Measurements from ENCODE around the gene PTH2.
"Not testable (repeated sequence)": the region's sequence is repeated elsewhere in the genome, so short reads cannot be mapped to it uniquely, and the experiment has no call there.

Gene PTH2, protein sequence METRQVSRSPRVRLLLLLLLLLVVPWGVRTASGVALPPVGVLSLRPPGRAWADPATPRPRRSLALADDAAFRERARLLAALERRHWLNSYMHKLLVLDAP

DNA sequence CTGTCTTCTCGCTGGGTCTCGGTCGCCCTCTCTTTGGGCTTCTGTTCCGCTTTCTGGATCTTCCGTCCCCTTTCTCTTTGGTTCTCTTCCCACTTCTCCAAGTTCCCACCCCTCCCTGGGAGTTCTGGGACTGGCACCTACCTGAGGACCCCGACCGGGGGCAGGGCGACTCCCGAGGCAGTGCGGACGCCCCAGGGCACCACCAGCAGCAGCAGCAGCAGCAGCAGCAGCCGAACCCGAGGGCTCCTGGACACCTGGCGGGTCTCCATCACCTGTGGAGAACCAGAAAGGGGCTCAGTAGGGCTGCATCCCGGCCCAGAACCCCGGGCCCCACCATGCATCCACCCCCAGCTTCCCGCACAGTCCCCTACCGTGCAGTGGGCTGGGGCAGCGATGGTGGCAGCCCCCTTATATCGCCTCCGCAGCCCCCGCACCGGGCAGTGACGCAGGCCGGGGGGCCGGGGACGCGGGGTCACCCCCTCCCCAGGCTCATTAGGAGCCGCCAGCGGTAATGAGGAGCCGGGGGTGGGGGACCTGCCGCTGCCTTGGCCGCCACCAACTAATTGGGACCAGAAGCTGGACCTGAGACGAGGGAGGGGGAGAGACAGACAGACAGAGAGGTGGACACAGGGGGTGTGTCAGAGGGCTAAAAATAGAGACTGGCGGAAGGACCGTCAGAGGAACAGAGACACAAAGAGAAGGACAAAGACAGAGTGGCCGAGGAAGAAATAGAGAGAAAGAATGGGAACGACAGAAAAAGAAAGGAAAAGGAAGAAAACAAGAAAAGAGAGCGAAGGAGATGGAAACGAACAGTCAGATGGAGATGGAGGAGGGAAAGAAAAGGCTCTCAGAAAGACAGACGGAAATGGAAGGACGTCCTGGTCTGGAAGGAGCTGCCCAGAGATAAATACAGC, at the start of gene PTH2:
Gene PTH2, minus strand, starts transcription at position 371 of the 914 bp plus-strand sequence. Its CDS starts 102 bp downstream, at position 269.
- DNase-seq (ENCODE audit: low spot score in 2 of 2), result no peak
- in situ Hi-C loops (cut with MboI; ENCODE audit: low sequenced_read_pairs), result no loop called here
- no peaks in the 10 kb centered on the region for H3K9me3 ChIP-seq
- peaks cover 77% of the 10 kb centered on the region for H3K27me3 ChIP-seq (ENCODE audit: low read depth)
- H3K36me3 ChIP-seq (replicated peaks), result no peaks in the 10 kb centered on the region
- H3K4me3 ChIP-seq, result no peak within 1 kb of the TSS
- peaks cover 9% of the 10 kb centered on the region for H3K4me1 ChIP-seq

DNA sequence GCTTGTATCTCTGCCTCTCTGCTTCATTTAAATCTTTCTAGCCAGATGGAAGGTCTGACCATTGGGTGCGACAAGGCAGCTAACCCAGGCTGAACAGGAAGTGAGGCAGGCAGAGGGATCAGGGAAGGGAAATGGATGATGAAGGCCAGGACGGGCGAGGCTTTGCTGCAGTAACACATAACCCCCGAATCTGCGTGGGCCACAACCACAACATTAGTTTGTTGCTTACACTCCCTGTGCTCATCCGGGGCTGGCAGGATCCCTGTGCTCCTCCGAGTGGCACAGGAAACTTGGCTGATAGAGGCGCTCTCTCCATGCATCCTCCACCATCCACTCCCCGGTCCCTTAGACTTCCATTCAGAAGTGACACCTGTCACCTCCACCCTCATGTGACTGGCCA, 49.7 kb upstream of the PTH2 start:
- in situ Hi-C loops (cut with MboI; ENCODE audit: low sequenced_read_pairs), result no loop called here
- Histone ChIP-seq H3K27me3 (ENCODE audit: low read depth) (0 out of 2 replicates have a peak, but pooled peaks cover 4% of the 10 kb centered on the region), H3K9me3 (no peaks in the 10 kb centered on the region), H3K4me3 (no peak overlapping the region), H3K4me1 (peaks cover 7% of the 10 kb centered on the region), H3K36me3 (replicated peaks) (peaks cover 6% of the 10 kb centered on the region; the same call in 1 of the 2 replicates)
- no peak for DNase-seq (ENCODE audit: low spot score in 2 of 2)

DNA sequence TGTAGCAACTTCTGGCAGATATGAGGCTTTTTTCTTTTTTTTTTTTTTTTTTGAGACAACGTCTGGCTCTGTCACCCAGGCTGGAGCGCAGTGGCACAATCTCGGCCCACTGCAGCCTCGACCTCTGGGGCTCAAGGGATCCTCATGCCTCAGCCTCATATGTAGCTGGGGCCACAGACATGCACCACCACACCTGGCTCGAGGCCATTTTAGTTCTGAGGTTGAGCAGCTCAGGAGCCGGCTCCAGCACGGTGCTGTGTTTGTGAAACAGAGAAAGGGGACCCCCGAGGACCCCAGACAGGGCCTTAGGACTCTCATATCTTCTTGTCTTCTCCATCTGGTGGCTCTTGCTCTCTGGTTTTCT, 47.4 kb upstream of the PTH2 start:
- Histone ChIP-seq H3K9me3 (no peaks in the 10 kb centered on the region), H3K4me3 (no peak overlapping the region), H3K4me1 (peaks cover 3% of the 10 kb centered on the region), H3K27me3 (ENCODE audit: low read depth) (0 out of 2 replicates have a peak, but pooled peaks cover 4% of the 10 kb centered on the region), H3K36me3 (replicated peaks) (peaks cover 6% of the 10 kb centered on the region; the same call in 1 of the 2 replicates)
- in situ Hi-C loops (cut with MboI; ENCODE audit: low sequenced_read_pairs), result no loop called here
- no peak for DNase-seq (ENCODE audit: low spot score in 2 of 2)

DNA sequence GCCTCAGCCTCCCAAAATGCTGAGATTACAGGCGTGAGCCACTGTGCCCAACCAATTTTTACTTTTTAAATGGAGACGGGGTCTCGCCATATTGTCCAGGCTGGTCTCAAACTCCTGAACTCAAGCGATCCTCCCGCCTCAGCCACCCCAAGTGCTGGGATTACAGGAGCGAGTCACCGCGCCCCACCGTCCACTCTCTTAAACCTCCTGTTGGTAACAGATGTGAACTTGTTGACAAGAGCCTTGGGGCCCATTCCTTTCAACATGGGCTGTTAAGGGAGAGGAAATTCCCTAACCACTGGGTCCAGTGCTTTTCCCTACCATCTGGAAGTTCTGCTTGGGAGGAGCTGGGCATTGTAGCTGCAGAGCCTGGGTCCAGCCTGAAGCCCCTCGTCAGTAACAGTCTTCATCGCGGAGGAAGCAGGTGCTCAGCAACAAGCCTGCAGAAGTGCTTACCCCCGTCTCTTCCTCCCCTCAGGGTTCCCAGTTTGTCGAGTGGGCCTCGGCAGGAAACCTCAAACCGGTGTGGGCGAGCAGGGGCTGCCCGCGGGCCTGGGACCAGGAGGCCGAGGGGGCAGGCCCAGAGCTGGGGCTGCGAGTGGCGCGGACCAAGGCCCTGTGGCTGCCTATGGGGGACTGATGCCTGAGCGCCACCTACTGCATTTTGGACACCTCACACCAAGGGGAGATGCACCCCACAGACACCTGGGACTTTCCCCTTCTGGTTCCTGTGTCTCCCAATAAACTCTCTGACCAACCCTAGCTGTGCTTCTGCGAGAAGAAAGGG, 46.8 kb upstream of the PTH2 start:
- H3K9me3 ChIP-seq, result no peaks in the 10 kb centered on the region
- in situ Hi-C loops (cut with MboI; ENCODE audit: low sequenced_read_pairs), result no loop called here
- peaks cover 3% of the 10 kb centered on the region for H3K4me1 ChIP-seq
- no peak overlapping the region for H3K4me3 ChIP-seq
- no peaks in the 10 kb centered on the region for H3K27me3 ChIP-seq (ENCODE audit: low read depth)
- peaks cover 6% of the 10 kb centered on the region; the same call in 1 of the 2 replicates for H3K36me3 ChIP-seq (replicated peaks)
- DNase-seq (ENCODE audit: low spot score in 2 of 2), result no peak

DNA sequence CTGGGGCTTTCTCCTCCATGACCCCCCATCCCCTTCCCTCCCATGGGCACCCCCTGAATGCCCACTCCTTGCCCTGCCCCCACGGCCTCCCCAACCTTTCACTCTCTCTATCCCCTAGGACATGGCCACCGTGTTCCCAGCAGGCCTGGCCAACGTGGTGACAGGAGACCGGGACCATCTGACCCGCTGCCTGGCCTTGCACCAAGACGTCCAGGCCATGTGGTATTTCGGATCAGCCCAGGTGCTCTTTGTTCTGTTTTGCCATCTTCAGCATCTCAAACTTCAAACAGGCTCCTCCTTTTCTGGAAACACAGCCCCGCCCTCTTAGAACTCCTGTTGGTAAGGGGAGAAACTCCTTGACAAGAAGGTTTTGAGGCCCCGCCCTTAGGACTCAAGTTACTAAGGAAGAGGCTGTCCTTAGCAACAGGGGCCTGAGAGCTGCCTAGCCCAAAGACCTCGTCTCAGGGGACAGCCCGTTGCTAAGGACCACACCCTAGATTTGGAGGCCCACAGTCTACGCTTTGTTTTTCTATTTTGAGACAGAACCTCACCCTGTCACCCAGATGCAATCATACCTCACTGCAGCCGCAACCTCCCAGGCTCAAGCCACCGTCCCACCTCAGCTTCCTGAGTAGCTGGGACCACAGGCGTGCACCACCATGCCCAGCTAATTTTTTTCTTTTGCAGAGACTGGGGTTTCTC, 45.7 kb upstream of the PTH2 start:
- Histone ChIP-seq H3K9me3 (no peaks in the 10 kb centered on the region), H3K4me1 (peaks cover 3% of the 10 kb centered on the region), H3K4me3 (no peak overlapping the region), H3K36me3 (replicated peaks) (peaks cover 6% of the 10 kb centered on the region; the same call in 1 of the 2 replicates), H3K27me3 (ENCODE audit: low read depth) (no peaks in the 10 kb centered on the region)
- in situ Hi-C loops (cut with MboI; ENCODE audit: low sequenced_read_pairs), result no loop called here
- DNase-seq (ENCODE audit: low spot score in 2 of 2), result peak; percentile 91 to 94

DNA sequence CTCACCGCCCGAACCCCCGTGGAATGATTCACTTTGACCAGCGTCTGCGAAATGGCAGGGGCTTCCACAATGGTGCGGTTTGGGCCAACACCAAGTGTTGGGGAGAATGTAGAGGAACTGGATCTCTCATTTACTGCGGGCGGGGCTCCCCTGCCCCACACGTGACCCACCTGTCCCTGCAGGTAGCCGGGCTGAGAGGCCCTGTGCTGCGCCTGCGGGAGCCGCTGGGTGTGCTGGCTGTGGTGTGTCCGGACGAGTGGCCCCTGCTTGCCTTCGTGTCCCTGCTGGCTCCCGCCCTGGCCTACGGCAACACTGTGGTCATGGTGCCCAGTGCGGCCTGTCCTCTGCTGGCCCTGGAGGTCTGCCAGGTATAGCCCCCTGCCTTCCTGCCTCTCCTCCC, 45.0 kb upstream of the PTH2 start:
- no peak for DNase-seq (ENCODE audit: low spot score in 2 of 2)
- no peak overlapping the region for H3K4me3 ChIP-seq
- in situ Hi-C loops (cut with MboI; ENCODE audit: low sequenced_read_pairs), result no loop called here
- no peaks in the 10 kb centered on the region for H3K27me3 ChIP-seq (ENCODE audit: low read depth)
- peaks cover 3% of the 10 kb centered on the region for H3K4me1 ChIP-seq
- peaks cover 6% of the 10 kb centered on the region; the same call in 1 of the 2 replicates for H3K36me3 ChIP-seq (replicated peaks)
- no peaks in the 10 kb centered on the region for H3K9me3 ChIP-seq

DNA sequence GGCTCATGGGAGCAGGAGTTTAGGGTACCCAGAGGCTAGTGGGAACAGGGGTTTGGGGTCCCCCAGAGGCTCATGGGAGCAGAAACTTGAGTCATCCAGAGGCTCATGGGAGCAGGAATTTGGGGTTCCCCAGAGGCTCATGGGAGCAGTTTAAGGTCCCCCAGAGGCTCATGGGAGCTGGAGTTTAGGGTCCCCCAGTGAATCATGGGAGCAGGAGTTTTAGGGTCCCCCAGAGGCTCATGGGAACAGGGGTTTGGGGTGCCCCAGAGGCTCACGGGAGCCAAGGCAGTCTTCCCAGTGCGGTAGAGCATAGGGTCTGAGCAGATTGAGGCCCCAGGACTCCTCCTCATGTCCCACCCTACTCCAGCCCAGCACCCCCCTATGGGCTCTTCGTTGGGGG, 42.1 kb upstream of the PTH2 start:
- Histone ChIP-seq H3K36me3 (replicated peaks) (peaks cover 6% of the 10 kb centered on the region; the same call in 1 of the 2 replicates), H3K4me1 (peaks cover 3% of the 10 kb centered on the region), H3K27me3 (ENCODE audit: low read depth) (no peaks in the 10 kb centered on the region), H3K9me3 (no peaks in the 10 kb centered on the region), H3K4me3 (no peak overlapping the region)
- no peak for DNase-seq (ENCODE audit: low spot score in 2 of 2)
- in situ Hi-C loops (cut with MboI; ENCODE audit: low sequenced_read_pairs), result no loop called here

DNA sequence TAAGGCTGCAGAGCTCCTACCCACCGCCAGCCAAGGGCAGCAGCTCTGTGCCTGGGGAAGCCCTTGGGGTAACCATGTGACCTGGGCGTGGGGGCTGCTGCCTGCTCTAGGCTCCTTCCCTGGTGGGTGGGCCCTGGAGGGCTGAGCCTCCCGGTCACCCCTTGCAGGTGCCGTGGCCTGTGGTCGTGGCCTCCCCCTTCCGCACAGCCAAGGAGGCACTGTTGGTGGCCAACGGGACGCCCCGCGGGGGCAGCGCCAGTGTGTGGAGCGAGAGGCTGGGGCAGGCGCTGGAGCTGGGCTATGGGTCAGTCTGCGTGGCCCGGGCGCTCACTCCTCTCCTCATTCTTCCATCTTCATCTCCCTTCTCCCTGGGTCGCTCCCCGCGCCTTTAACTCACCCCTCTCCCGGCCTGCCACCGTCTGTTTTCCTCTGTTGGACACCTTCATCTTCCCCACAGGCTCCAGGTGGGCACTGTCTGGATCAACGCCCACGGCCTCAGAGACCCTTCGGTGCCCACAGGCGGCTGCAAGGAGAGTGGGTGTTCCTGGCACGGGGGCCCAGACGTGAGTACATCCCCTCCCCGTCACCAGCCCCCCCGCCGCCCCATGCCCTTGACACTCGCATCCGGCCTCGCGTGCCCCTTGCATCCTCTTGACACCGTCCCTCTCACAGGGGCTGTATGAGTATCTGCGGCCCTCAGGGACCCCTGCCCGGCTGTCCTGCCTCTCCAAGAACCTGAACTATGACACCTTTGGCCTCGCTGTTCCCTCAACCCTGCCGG, 40.9 kb upstream of the PTH2 start:
- in situ Hi-C loops (cut with MboI; ENCODE audit: low sequenced_read_pairs), result no loop called here
- H3K36me3 ChIP-seq (replicated peaks), result no peaks in the 10 kb centered on the region; the same call in 1 of the 2 replicates
- no peak for DNase-seq (ENCODE audit: low spot score in 2 of 2)

DNA sequence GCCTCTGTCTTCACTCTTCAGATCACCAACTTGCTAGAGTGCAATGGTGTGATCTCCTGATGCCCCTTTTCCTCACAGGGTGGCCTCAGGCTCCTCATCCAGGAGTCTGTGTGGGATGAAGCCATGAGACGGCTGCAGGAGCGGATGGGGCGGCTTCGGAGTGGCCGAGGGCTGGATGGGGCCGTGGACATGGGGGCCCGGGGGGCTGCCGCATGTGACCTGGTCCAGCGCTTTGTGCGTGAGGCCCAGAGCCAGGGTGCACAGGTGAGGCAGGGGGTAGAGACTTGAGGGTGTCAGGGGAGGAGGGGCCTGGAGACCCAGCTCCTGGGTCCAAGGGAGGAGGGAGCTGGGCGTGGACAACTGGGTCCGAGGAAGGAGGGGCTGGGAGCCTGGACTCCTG, 39.3 kb upstream of the PTH2 start:
- H3K4me1 ChIP-seq, result no peaks in the 10 kb centered on the region
- no peak overlapping the region for H3K4me3 ChIP-seq
- in situ Hi-C loops (cut with MboI; ENCODE audit: low sequenced_read_pairs), result no loop called here
- no peaks in the 10 kb centered on the region for H3K27me3 ChIP-seq (ENCODE audit: low read depth)
- DNase-seq (ENCODE audit: low spot score in 2 of 2), result no peak
- no peaks in the 10 kb centered on the region; the same call in 1 of the 2 replicates for H3K36me3 ChIP-seq (replicated peaks)
- no peaks in the 10 kb centered on the region for H3K9me3 ChIP-seq

More for the DNA sequence above, 40.9 kb upstream of the PTH2 start:
- no peak overlapping the region for H3K4me3 ChIP-seq
- peaks cover 1% of the 10 kb centered on the region for H3K4me1 ChIP-seq
- no peaks in the 10 kb centered on the region for H3K9me3 ChIP-seq
- no peaks in the 10 kb centered on the region for H3K27me3 ChIP-seq (ENCODE audit: low read depth)

DNA sequence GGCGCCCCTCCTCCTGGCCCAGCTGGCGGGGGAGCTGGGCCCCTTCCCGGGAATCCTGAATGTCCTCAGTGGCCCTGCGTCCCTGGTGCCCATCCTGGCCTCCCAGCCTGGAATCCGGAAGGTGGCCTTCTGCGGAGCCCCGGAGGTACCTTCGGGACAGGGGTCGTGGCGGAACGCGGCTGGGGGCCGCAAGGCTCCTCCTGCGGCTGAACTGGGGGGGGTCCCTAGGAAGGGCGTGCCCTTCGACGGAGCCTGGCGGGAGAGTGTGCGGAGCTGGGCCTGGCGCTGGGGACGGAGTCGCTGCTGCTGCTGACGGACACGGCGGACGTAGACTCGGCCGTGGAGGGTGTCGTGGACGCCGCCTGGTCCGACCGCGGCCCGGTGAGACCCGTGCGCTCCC, 38.4 kb upstream of the PTH2 start:
- no peaks in the 10 kb centered on the region; the same call in 1 of the 2 replicates for H3K36me3 ChIP-seq (replicated peaks)
- H3K9me3 ChIP-seq, result no peaks in the 10 kb centered on the region
- in situ Hi-C loops (cut with MboI; ENCODE audit: low sequenced_read_pairs), result no loop called here
- DNase-seq (ENCODE audit: low spot score in 2 of 2), result no peak
- no peaks in the 10 kb centered on the region for H3K4me1 ChIP-seq
- no peak overlapping the region for H3K4me3 ChIP-seq
- no peaks in the 10 kb centered on the region for H3K27me3 ChIP-seq (ENCODE audit: low read depth)

DNA sequence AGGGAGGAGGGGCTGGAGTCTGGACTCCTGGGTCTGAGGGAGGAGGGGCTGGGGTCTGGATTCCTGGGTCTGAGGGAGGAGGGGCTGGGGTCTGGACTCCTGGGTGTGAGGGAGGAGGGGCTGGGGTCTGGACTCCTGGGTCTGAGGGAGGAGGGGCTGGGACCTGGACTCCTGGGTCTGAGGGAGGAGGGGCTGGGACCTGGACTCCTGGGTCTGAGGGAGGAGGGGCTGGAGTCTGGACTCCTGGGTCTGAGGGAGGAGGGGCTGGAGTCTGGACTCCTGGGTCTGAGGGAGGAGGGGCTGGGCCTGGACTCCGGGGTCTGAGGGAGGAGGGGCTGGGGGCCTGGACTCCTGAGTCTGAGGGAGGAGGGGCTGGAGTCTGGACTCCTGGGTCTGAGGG, 37.9 kb upstream of the PTH2 start:
- H3K9me3 ChIP-seq; in situ Hi-C loops (cut with MboI; ENCODE audit: low sequenced_read_pairs); H3K27me3 ChIP-seq (ENCODE audit: low read depth); DNase-seq (ENCODE audit: low spot score in 2 of 2); H3K36me3 ChIP-seq (replicated peaks); H3K4me3 ChIP-seq; H3K4me1 ChIP-seq: not testable (repeated sequence)

DNA sequence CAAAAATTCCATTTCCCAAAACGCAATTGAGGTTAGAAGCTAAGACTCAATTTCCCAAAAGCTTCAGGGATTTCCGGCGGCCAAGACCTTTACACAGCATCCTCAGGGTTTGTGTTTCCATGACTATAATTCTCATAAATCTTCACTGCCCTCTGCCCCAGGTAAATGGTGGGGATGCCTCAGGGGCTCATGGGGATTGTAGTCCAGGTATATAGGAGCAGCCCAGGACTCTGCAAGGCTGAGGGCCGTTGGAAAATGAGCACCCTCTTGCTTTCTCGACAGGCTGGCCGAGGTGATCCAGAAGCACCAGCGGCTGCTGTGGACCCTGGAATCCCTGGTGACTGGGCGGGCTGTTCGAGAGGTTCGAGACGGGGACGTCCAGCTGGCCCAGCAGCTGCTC, 36.1 kb upstream of the PTH2 start:
- DNase-seq (ENCODE audit: low spot score in 2 of 2), result no peak
- H3K36me3 ChIP-seq (replicated peaks), result no peaks in the 10 kb centered on the region; the same call in 1 of the 2 replicates
- H3K4me3 ChIP-seq, result no peak overlapping the region
- in situ Hi-C loops (cut with MboI; ENCODE audit: low sequenced_read_pairs), result no loop called here
- H3K4me1 ChIP-seq, result no peaks in the 10 kb centered on the region
- H3K27me3 ChIP-seq (ENCODE audit: low read depth), result no peaks in the 10 kb centered on the region
- no peaks in the 10 kb centered on the region for H3K9me3 ChIP-seq

DNA sequence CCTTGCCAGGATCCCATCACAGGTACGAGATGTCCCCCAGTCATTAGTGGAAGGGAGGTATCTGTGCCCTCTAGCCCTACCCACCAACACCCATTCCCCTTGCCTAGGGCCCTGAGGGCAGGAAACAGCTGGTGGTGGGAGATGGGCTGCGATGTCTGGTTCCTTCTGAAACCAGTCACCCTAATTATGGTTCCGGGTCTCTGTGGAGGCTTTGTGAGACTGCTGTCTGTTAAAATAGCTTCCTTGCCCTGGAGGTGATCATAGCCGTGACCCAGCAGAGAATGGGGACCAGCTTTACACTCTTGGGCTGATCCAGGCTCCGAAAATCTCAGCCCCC, 35.3 kb upstream of the PTH2 start:
- H3K9me3 ChIP-seq, result no peaks in the 10 kb centered on the region
- no peaks in the 10 kb centered on the region for H3K27me3 ChIP-seq (ENCODE audit: low read depth)
- peaks cover 3% of the 10 kb centered on the region; the same call in 1 of the 2 replicates for H3K4me1 ChIP-seq
- in situ Hi-C loops (cut with MboI; ENCODE audit: low sequenced_read_pairs), result no loop called here
- H3K36me3 ChIP-seq (replicated peaks), result no peaks in the 10 kb centered on the region; the same call in 1 of the 2 replicates
- H3K4me3 ChIP-seq, result no peak overlapping the region
- DNase-seq (ENCODE audit: low spot score in 2 of 2), result no peak
